Measurements from ENCODE around the gene MYL7. TPM values are rescaled to one million over a fixed set of nuclear protein-coding genes. Genes with fewer than 3 reads are reported as not detected.
A peak's percentile ranks its signal among the peaks of the same experiment; 100 is the strongest.
"Not testable (repeated sequence)": the region's sequence is repeated elsewhere in the genome, so short reads cannot be mapped to it uniquely, and the experiment has no call there.

MYL7 gene
- total RNA-seq, 1 donor from 2014 or later = 1.6 TPM

DNA sequence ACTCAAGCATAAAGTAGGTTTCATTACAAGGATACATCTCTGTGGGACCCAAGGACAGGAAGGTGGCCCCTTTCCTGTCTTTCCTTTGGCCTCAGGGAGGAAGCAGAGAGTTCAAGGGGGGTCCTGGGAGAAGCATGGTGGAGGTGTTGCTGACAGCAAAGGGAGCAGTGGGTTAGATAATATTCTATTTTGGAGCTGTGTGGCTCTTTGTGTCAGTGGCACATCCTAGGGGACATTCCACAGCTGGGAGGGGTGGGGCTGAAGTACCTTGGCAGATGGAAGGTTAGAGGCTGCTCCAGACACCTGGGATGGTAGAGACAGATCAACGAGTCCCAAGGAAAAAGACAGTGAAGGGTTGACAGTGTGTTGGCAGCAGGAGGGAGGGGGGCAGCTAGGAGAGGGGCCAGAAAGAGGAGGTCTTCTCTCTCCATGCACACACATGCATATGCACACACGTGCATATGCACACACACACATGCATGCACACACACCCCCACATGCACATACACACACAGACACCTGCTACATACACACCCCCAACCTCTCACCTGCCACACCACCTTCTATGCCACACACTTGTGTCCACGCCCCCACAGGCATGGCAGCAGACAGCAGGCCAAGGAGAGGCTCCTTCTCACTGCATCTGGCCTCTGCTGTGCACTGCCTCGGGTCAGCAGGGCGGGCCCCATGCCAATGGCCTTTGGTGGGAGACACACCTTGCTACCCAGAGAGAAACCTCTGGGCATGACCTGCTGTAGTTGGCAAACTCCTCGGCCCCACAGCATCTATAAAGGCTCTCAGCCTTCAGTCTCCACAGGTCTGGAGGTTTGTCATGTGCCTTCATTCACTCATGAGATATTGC lies 12.2 kb downstream of the MYL7 start:
- Mint-ChIP-seq H3K36me3 (no peaks in the 10 kb centered on the region), H3K4me1 (ENCODE audit: unreplicated experiment) (peaks cover 12% of the 10 kb centered on the region), H3K9me3 (peaks cover 5% of the 10 kb centered on the region), H3K27me3 (no peaks in the 10 kb centered on the region), H3K27ac (no peak overlapping the region), H3K4me3 (no peak overlapping the region)
- DNase-seq (ENCODE audit: extremely low spot score, unreplicated experiment) = no peak
- TF ChIP-seq, protein P1, sequence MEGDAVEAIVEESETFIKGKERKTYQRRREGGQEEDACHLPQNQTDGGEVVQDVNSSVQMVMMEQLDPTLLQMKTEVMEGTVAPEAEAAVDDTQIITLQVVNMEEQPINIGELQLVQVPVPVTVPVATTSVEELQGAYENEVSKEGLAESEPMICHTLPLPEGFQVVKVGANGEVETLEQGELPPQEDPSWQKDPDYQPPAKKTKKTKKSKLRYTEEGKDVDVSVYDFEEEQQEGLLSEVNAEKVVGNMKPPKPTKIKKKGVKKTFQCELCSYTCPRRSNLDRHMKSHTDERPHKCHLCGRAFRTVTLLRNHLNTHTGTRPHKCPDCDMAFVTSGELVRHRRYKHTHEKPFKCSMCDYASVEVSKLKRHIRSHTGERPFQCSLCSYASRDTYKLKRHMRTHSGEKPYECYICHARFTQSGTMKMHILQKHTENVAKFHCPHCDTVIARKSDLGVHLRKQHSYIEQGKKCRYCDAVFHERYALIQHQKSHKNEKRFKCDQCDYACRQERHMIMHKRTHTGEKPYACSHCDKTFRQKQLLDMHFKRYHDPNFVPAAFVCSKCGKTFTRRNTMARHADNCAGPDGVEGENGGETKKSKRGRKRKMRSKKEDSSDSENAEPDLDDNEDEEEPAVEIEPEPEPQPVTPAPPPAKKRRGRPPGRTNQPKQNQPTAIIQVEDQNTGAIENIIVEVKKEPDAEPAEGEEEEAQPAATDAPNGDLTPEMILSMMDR (conservative IDR thresholded peaks at IDR 0.05) = no peak

DNA sequence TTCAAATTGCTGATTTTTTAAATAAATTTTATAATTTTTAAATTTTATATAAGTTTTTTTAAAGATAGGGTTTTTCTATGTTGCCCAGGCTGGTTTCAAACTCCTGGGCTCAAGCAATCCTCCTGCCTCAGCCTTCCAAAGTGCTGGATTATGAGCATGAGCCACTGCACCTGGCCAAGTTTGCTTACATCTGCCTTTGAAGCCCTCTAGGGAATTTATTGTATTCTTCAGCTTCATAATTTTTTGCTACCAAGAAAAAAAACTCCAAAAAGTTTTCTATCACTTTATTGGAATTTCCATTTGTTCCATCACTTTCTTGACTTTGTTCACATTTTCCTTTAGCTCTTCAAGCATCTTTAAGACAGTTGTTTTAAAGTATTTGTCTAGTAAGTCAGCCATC lies 14.0 kb downstream of the MYL7 start:
- Mint-ChIP-seq H3K36me3 (peaks cover 5% of the 10 kb centered on the region), H3K4me3 (no peak overlapping the region), H3K27ac (no peak overlapping the region), H3K4me1 (ENCODE audit: unreplicated experiment) (peaks cover 17% of the 10 kb centered on the region), H3K27me3 (no peaks in the 10 kb centered on the region), H3K9me3 (peaks cover 5% of the 10 kb centered on the region)
- TF ChIP-seq, protein P1 (conservative IDR thresholded peaks at IDR 0.05) = no peak
- no peak for DNase-seq (ENCODE audit: extremely low spot score, unreplicated experiment)

DNA sequence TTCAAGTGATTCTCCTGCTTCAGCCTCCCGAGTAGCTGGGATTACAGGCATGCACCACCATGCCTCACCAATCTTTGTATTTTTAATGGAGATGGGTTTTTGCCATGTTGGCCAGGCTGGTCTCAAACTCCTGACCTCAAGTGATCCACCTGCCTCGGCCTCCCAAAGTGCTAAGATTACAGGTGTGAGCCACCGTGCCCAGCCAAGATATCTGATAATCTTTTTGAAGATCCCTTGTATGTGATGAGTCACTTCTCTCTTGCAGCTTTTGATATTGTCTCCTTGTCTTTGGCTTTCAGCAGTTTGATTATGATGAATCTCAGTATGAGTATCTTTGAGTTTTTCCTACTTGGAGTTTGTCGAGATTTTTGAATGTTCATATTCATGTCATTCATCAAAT lies 14.6 kb downstream of the MYL7 start:
- not testable (repeated sequence) for DNase-seq (ENCODE audit: extremely low spot score, unreplicated experiment); H3K27me3 Mint-ChIP-seq; H3K36me3 Mint-ChIP-seq; H3K27ac Mint-ChIP-seq; H3K9me3 Mint-ChIP-seq
- Mint-ChIP-seq H3K4me3 (peak overlapping the region; percentile 35), H3K4me1 (ENCODE audit: unreplicated experiment) (peaks cover 17% of the 10 kb centered on the region)

DNA sequence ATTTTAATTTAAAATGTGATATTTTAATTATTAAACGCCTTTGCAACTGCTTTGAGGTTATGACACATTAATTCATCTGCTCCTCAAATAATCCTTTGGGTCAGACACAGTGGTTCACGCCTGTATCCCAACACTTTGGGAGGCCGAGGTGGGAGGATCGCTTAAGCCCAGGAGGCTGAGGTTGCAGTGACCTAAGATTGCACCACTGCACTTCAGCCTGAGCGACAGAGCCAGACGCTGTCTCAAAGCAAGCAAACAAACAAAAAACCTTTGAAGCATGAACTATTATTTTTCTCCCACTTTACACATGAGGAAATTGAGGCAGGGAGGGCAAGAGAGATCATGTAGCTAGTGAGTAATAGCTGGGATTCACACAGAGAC lies 16.3 kb downstream of the MYL7 start:
- Mint-ChIP-seq H3K4me3 (peak overlapping the region; percentile 77), H3K36me3 (peaks cover 19% of the 10 kb centered on the region), H3K27me3 (no peaks in the 10 kb centered on the region), H3K27ac (no peak overlapping the region), H3K9me3 (peaks cover 5% of the 10 kb centered on the region), H3K4me1 (ENCODE audit: unreplicated experiment) (peaks cover 21% of the 10 kb centered on the region)
- DNase-seq (ENCODE audit: extremely low spot score, unreplicated experiment) = no peak
- TF ChIP-seq, protein P1 (conservative IDR thresholded peaks at IDR 0.05) = no peak

DNA sequence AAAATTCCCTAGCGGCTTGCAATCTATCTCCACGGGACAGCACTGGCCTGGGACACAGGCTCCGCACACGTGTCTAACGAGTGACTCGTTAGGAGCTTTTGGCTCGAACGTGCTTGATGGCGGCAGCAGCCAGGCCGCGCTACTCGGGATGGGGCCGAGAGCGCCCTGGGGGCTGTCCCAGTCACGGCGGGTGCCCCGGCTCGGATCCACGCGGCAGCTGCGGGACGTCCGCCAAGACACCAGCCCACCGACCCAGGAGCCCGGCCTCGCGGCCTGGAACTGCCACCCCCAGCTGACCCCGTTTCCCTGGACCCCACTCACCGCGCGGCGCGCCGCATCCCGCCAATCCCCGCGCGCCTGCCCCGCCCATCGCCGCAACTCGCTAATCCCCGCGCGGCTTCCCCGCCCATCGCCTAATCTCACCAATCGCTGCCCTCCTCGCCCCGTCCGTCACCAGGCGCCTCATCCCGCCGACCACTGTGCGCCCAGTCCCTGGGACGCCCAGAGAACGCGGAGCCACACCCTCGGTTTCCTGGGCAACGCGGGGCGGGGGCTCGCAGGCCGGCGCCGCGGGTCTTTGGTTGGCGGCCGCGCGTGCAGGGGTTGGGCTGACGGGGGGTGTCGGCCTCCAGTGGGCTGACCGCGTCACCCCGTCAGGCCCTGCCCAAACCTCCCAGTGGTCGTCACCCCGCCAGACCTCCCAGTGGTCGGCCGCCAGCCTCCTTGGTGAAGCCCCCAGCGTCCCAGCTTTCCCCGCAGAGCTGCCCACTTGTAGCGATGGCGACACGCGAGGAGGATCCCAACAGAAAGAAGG lies 17.7 kb downstream of the MYL7 start, which contains the start of gene POLD2:
POLD2 (minus strand) TSS at position 359 of the 814 bp plus-strand sequence. CDS start 1,495 bp downstream, outside the sequence.
- peak within 1 kb of the TSS; percentile 88 for H3K27ac Mint-ChIP-seq
- peaks cover 24% of the 10 kb centered on the region for H3K4me1 Mint-ChIP-seq (ENCODE audit: unreplicated experiment)
- peaks cover 5% of the 10 kb centered on the region for H3K9me3 Mint-ChIP-seq
- TF ChIP-seq, protein P1 (conservative IDR thresholded peaks at IDR 0.05) = no peak
- H3K4me3 Mint-ChIP-seq = peak within 1 kb of the TSS; percentile 92
- peak; percentile 98 for DNase-seq (ENCODE audit: extremely low spot score, unreplicated experiment)
- H3K36me3 Mint-ChIP-seq = peaks cover 27% of the 10 kb centered on the region
- H3K27me3 Mint-ChIP-seq = no peaks in the 10 kb centered on the region

DNA sequence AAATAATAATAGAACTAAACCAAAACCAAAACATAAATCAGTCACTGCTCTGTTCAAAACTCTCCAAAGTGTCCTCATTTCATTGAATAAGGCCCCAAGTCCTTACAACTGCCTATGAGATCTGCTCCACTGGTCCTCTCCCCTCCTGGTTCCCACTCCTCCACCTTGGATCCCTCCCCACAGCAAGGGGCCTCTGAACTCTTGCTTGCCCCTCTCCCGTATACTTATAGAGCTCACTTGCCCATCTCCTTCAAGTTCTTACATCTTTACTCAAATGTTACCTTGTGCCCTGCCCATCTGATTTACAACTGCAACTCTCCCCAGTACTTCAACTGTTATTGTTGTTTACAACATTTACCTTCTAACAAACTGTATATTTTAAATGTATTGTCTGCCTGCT lies 18.6 kb downstream of the MYL7 start:
- H3K9me3 Mint-ChIP-seq = peaks cover 5% of the 10 kb centered on the region
- H3K4me1 Mint-ChIP-seq (ENCODE audit: unreplicated experiment) = peaks cover 24% of the 10 kb centered on the region
- TF ChIP-seq, protein P1 (conservative IDR thresholded peaks at IDR 0.05) = no peak
- no peak for DNase-seq (ENCODE audit: extremely low spot score, unreplicated experiment)
- H3K27ac Mint-ChIP-seq = peak overlapping the region; percentile 88
- no peaks in the 10 kb centered on the region for H3K27me3 Mint-ChIP-seq
- H3K36me3 Mint-ChIP-seq = peaks cover 31% of the 10 kb centered on the region
- H3K4me3 Mint-ChIP-seq = peak overlapping the region; percentile 92

All from type B pancreatic cell (in vitro differentiated cells).